Gastroesophageal sphincter (tissue), 4 donors: Measurements from ENCODE around the gene C4orf50. TPM values are rescaled to one million over a fixed set of nuclear protein-coding genes. Genes with fewer than 3 reads are reported as not detected.
A peak's percentile ranks its signal among the peaks of the same experiment; 100 is the strongest.

Experiments
- ATAC-seq: fragments of 150-250 bp; one replicate; pipeline ENCODE4 v1.9.1; 2016; ENCODE audit warnings: mild to moderate bottlenecking, moderate library complexity
- H3K27ac ChIP-seq, 4 donors: fragments of 200-600 bp; sonication (generic) in 3 of 4; 1 replicate in 3 of 4; 2 replicates in 1 of 4; pipeline ENCODE4 v1.5.1; 2016 to 2019
- H3K27me3 ChIP-seq: fragments of 200-600 bp; sonication (generic); one replicate; pipeline ENCODE4 v1.5.1; 2019
- H3K36me3 ChIP-seq, 2 donors: fragments of 200-600 bp; sonication (generic); one replicate each; pipeline ENCODE4 v1.5.1; 2019; ENCODE audit warnings: control low read depth in 1 of 2
- H3K4me1 ChIP-seq, 3 donors: fragments of 200-600 bp; sonication (generic); 1 replicate in 2 of 3; 2 replicates in 1 of 3; pipeline ENCODE4 v1.5.1; 2016 to 2019; ENCODE audit warnings: control low read depth in 2 of 3
- H3K4me3 ChIP-seq, 2 donors: fragments of 200-600 bp; sonication (generic); one replicate each; pipeline ENCODE4 v1.5.1; 2019; ENCODE audit warnings: mild to moderate bottlenecking in 1 of 2, moderate library complexity in 1 of 2
- H3K9me3 ChIP-seq, 3 donors: fragments of 200-600 bp; sonication (generic); one replicate each; pipeline ENCODE4 v1.5.1; 2017 to 2019; ENCODE audit warnings: control low read depth in 2 of 3
- EP300 ChIP-seq: sonication (generic); formaldehyde crosslinking; IDR thresholded peaks from one replicate; pipeline ENCODE4 v1.6.1; 2017; ENCODE audit warnings: antibody characterized with exemption, mild to moderate bottlenecking
- POLR2A ChIP-seq, 2 donors: fragments of 450-650 bp; IDR thresholded peaks; one replicate each; pipeline ENCODE4 v1.6.1; 2017; ENCODE audit warnings: antibody characterized with exemption in 2 of 2, mild to moderate bottlenecking in 2 of 2, moderate library complexity in 1 of 2
- POLR2AphosphoS5 ChIP-seq: sonication (generic); formaldehyde crosslinking; IDR thresholded peaks from one replicate; pipeline ENCODE4 v1.6.1; 2017; ENCODE audit warnings: antibody characterized with exemption
- WGBS, 2 donors: methylation state at CpG; one replicate each; pipeline ENCODE4 v1.1.5; 2018; ENCODE audit warnings: low coverage in 1 of 2; 5-methylcytosine and 5-hydroxymethylcytosine counted together
- total RNA-seq, 4 donors: library from RNA; depleted of rRNA; stranded (reverse); fragments of >200 nt; gene quantifications; one replicate each; pipeline ENCODE4 v1.1.0, GENCODE V29; 2016
- TF ChIP-seq, protein P1 (sequence below), 4 experiments: fragments of 200-600 bp in 2 of 4; fragments of 450-650 bp in 2 of 4; sonication (generic) in 1 of 4; IDR thresholded peaks; one replicate each; pipeline ENCODE4 v1.5.1; 2017 to 2019; ENCODE audit warnings: antibody characterized with exemption in 4 of 4, mild to moderate bottlenecking in 2 of 4, moderate library complexity in 2 of 4

Gene C4orf50
- total RNA-seq, 4 donors from 2014 or later, result under 0.01 to 0.25 (median 0.12) TPM

DNA sequence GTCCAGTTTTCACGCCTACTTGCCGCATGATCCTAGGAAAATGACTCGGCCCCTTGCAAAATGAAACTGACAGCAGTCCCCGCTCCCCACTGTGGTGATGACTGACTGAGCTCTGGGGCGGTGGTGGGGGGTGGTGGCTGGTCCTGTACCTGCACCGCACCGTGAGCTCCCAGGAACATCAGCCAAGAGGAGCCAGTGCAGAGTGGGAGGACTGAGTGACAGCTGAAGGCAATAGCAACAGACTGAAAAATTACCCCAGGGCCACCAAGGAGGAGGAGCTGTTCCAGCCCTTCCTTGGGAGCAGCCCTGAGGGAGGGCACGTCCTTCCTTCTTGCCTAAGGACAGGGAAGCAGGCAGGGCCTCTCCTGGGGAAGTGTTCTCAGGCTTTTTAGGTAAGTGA is 2.4 kb upstream of the C4orf50 start:
- H3K4me3 ChIP-seq, result no peak overlapping the region
- H3K27ac ChIP-seq, result no peak overlapping the region
- H3K9me3 ChIP-seq, result no peaks in the 10 kb centered on the region
- ATAC-seq, result no peak
- TF ChIP-seq, protein P1, sequence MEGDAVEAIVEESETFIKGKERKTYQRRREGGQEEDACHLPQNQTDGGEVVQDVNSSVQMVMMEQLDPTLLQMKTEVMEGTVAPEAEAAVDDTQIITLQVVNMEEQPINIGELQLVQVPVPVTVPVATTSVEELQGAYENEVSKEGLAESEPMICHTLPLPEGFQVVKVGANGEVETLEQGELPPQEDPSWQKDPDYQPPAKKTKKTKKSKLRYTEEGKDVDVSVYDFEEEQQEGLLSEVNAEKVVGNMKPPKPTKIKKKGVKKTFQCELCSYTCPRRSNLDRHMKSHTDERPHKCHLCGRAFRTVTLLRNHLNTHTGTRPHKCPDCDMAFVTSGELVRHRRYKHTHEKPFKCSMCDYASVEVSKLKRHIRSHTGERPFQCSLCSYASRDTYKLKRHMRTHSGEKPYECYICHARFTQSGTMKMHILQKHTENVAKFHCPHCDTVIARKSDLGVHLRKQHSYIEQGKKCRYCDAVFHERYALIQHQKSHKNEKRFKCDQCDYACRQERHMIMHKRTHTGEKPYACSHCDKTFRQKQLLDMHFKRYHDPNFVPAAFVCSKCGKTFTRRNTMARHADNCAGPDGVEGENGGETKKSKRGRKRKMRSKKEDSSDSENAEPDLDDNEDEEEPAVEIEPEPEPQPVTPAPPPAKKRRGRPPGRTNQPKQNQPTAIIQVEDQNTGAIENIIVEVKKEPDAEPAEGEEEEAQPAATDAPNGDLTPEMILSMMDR (IDR thresholded peaks at IDR 0.05), result no peak
- TF ChIP-seq POLR2AphosphoS5 (no peak), POLR2A (IDR thresholded peaks at IDR 0.05) (no peak), EP300 (no peak)
- no peaks in the 10 kb centered on the region for H3K4me1 ChIP-seq
- no CpG with 5 or more reads among the region's 8 CpGs for WGBS, 2 donors
- peaks cover 65% of the 10 kb centered on the region for H3K27me3 ChIP-seq
- H3K36me3 ChIP-seq, result no peaks in the 10 kb centered on the region

DNA sequence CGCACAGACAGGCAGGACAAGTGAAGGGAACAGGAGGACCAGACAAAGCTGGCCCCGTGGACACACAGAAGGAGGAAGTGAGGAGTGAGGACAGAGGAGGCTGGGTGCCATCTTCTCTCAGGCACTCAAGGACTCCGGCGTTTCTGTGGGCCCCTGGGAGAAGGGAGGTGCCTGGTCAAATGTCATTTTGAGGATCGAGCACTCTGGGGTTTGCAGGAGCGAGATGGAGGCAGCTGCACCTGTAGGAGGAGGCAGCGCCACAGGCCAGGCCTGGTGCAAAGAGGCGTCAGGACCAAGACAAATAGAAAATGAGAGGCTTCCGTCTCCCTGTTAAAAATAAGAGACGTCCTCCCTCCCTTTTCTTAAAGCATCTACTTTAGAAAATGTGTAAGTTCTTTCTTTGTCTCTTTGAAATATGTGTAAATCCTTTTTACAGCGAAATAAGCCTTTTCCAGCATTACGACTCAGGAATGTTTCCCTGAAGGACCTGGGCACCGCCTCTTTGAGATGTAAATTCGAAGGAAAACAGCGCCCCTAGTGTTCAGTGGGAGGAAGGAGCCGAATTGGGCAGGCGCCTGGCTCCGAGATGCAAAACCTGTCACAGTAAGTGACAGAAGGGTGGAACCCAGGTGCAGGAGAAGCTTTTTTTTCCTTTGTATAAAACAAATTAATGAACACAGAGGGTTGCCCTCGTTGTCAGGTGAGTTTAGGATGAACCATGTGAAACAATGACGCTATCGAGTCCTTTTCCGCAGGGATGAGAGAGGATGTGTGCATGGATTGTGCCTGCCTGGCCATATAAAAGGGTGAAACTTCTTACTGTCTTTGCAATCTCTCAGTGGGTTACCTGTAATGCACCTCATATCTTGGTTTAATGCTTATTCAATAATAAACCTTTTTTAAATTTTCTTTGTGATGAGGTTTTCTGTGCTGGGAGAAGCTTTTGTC is 1.4 kb upstream of the C4orf50 start:
- H3K9me3 ChIP-seq, result no peaks in the 10 kb centered on the region
- no peak for TF ChIP-seq POLR2AphosphoS5
- TF ChIP-seq, protein P1 (IDR thresholded peaks at IDR 0.05), result peak in 3 of 4 experiments; percentile 50 to 81 (median 51)
- TF ChIP-seq EP300, result no peak
- TF ChIP-seq POLR2A (IDR thresholded peaks at IDR 0.05), result no peak
- no peak overlapping the region for H3K27ac ChIP-seq
- no peak for ATAC-seq
- H3K27me3 ChIP-seq, result peaks cover 67% of the 10 kb centered on the region
- no peak overlapping the region for H3K4me3 ChIP-seq
- whole genome bisulfite sequencing, 2 donors, result 40 to 48% methylated on average over 15 of the region's 22 CpGs
- no peaks in the 10 kb centered on the region for H3K4me1 ChIP-seq
- no peaks in the 10 kb centered on the region for H3K36me3 ChIP-seq

DNA sequence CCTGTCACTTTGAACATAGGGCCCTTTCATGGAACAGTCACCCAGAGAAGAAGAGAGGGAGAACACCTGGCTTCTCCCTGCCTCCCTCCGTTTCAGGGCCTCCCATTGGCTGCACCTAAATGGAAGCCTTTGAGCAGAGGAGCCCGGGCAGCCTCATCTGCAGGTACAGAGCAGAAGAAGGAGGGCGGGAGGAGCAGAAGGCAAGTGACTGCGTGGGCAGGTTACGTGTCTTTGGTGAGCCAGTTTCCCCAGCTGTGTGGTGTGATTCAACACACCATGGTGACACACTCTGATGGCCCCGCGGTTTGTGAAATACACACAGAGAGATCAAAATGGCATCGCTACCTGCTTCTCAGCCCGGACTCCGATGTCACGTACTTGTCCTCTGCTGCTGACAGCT is 431 bp downstream of the C4orf50 start:
- no peaks in the 10 kb centered on the region for H3K36me3 ChIP-seq
- H3K4me1 ChIP-seq, result no peaks in the 10 kb centered on the region
- H3K4me3 ChIP-seq, result no peak overlapping the region
- peaks cover 63% of the 10 kb centered on the region for H3K27me3 ChIP-seq
- 75 to 100% methylated on average over 2 to 5 of the region's 11 CpGs for WGBS, 2 donors
- H3K9me3 ChIP-seq, result no peaks in the 10 kb centered on the region
- TF ChIP-seq EP300 (no peak), POLR2A (IDR thresholded peaks at IDR 0.05) (no peak)
- TF ChIP-seq, protein P1 (IDR thresholded peaks at IDR 0.05), result no peak
- H3K27ac ChIP-seq, result no peak overlapping the region
- ATAC-seq, result no peak

DNA sequence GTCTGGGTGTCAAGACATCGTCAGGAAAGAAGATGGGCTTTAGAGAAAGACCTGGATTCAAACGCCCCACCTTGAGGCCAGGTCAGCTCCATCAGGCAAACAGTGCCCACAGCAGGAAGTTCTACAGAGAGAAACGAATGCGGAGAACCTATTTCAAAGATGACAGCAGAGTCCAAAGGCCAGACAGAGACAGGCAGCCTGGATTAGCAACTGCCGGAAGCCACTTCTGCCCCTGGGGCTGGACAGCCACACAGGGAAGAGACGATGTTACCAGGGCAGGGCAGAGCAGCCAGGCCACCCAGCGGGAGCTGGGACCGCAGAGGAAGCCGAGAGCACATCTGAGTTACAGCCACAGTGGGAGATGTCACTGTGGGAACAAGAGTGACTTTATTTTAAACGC is 1.2 kb downstream of the C4orf50 start:
- ATAC-seq, result no peak
- peaks cover 0 to under 1% (median 0%) of the 10 kb centered on the region in 3 donors for H3K4me1 ChIP-seq
- no peak overlapping the region for H3K4me3 ChIP-seq
- WGBS, 2 donors, result 64% methylated on average over 7 of the region's 10 CpGs; no CpG with 5 or more reads in 1 of the 2 donors
- H3K9me3 ChIP-seq, result no peaks in the 10 kb centered on the region
- no peak for TF ChIP-seq EP300
- TF ChIP-seq POLR2AphosphoS5, result no peak
- TF ChIP-seq, protein P1 (IDR thresholded peaks at IDR 0.05), result no peak
- TF ChIP-seq POLR2A (IDR thresholded peaks at IDR 0.05), result no peak
- H3K27ac ChIP-seq, result no peak overlapping the region
- peaks cover 62% of the 10 kb centered on the region for H3K27me3 ChIP-seq
- H3K36me3 ChIP-seq, result no peaks in the 10 kb centered on the region

DNA sequence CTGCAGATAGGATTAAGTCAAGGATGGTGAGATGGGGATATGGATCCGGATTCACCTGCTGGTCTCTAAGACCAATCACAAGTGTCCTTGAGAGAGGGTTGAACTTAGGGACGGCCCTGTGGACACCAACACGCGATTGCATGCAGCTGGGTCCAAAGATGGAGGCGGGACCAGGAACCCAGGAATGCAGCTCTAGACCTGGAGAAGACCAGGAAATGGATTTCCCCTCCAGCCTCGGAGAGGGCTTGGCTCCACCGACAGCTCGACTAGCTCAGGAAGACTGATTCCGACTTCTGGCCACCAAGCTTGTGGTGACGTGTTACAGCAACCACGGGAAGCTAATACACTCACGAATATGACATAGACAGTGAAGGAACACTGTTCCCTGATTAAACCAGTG is 4.7 kb downstream of the C4orf50 start:
- ATAC-seq, result no peak
- H3K9me3 ChIP-seq, result no peaks in the 10 kb centered on the region
- peaks cover 61% of the 10 kb centered on the region for H3K27me3 ChIP-seq
- no peaks in the 10 kb centered on the region for H3K36me3 ChIP-seq
- peaks cover 0 to 7% (median 0%) of the 10 kb centered on the region in 3 donors for H3K4me1 ChIP-seq
- WGBS, 2 donors, result 72 to 100% methylated on average over 2 to 10 of the region's 12 CpGs
- no peak overlapping the region for H3K27ac ChIP-seq
- TF ChIP-seq POLR2A (IDR thresholded peaks at IDR 0.05) (no peak), POLR2AphosphoS5 (no peak), EP300 (no peak)
- TF ChIP-seq, protein P1 (IDR thresholded peaks at IDR 0.05), result no peak
- no peak overlapping the region for H3K4me3 ChIP-seq
